Esophagus muscularis mucosa (tissue), 4 donors: ENCODE results near the gene OGFR.

Experiments used
- EP300 ChIP-seq: sonication (generic); formaldehyde crosslinking; IDR thresholded peaks from one replicate; pipeline ENCODE4 v1.6.1; 2017; ENCODE audit warnings: antibody characterized with exemption
- POLR2A ChIP-seq: fragments of 450-650 bp; IDR thresholded peaks from one replicate; pipeline ENCODE4 v1.6.1; 2017; ENCODE audit warnings: antibody characterized with exemption, moderate library complexity, mild to moderate bottlenecking, low read depth
- TF ChIP-seq, protein P1 (sequence below), 3 experiments: fragments of 200-600 bp in 2 of 3; fragments of 450-650 bp in 1 of 3; sonication (generic) in 2 of 3; IDR thresholded peaks; one replicate each; pipeline ENCODE4 v1.5.1; 2017 to 2019; ENCODE audit warnings: antibody characterized with exemption in 3 of 3, mild to moderate bottlenecking in 2 of 3, moderate library complexity in 1 of 3

DNA sequence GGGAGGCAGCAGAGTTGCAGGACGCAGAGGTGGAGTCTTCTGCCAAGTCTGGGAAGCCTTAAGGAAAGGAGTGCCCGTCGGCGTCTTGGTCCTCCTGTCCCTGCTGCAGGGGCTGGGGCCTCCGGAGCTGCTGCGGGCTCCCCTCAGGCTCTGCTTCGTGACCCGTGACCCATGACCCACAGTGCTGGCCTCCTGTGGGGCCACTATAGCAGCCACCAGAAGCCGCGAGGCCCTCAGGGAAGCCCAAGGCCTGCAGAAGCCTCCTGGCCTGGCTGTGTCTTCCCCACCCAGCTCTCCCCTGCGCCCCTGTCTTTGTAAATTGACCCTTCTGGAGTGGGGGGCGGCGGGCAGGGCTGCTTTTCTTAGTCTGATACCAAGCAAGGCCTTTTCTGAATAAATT is 9.0 kb downstream of the OGFR start:
- TF ChIP-seq, protein P1, sequence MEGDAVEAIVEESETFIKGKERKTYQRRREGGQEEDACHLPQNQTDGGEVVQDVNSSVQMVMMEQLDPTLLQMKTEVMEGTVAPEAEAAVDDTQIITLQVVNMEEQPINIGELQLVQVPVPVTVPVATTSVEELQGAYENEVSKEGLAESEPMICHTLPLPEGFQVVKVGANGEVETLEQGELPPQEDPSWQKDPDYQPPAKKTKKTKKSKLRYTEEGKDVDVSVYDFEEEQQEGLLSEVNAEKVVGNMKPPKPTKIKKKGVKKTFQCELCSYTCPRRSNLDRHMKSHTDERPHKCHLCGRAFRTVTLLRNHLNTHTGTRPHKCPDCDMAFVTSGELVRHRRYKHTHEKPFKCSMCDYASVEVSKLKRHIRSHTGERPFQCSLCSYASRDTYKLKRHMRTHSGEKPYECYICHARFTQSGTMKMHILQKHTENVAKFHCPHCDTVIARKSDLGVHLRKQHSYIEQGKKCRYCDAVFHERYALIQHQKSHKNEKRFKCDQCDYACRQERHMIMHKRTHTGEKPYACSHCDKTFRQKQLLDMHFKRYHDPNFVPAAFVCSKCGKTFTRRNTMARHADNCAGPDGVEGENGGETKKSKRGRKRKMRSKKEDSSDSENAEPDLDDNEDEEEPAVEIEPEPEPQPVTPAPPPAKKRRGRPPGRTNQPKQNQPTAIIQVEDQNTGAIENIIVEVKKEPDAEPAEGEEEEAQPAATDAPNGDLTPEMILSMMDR (IDR thresholded peaks at IDR 0.05) = no peak
- no peak for TF ChIP-seq POLR2A
- TF ChIP-seq EP300 = no peak
